HG02981 (cell line): ENCODE measurements around the gene ZNF629.
"Not testable (repeated sequence)": the region's sequence is repeated elsewhere in the genome, so short reads cannot be mapped to it uniquely, and the experiment has no call there.

ENCODE experiments used
- ATAC-seq: cut with Tn5 transposase; IDR thresholded peaks from one replicate; pipeline ENCODE4 v1.9.1; 2021; ENCODE audit warnings: mild to moderate bottlenecking, moderate library complexity; ENCODE audit not compliant: unreplicated experiment

ZNF629 gene

GRCh38 chr16:30786936-30787612 is at the start of gene ZNF629:
Gene ZNF629, minus strand, starts transcription at chr16:30787205. Its CDS starts 2,723 bp downstream, at chr16:30784482.
- ATAC-seq: no peak

- ATAC-seq: no peak
Observed at GRCh38 chr16:30834130-30834740, 47.2 kb upstream of the ZNF629 start.

GRCh38 chr16:30830072-30830417 is 43.0 kb upstream of the ZNF629 start:
- no peak for ATAC-seq

DNA sequence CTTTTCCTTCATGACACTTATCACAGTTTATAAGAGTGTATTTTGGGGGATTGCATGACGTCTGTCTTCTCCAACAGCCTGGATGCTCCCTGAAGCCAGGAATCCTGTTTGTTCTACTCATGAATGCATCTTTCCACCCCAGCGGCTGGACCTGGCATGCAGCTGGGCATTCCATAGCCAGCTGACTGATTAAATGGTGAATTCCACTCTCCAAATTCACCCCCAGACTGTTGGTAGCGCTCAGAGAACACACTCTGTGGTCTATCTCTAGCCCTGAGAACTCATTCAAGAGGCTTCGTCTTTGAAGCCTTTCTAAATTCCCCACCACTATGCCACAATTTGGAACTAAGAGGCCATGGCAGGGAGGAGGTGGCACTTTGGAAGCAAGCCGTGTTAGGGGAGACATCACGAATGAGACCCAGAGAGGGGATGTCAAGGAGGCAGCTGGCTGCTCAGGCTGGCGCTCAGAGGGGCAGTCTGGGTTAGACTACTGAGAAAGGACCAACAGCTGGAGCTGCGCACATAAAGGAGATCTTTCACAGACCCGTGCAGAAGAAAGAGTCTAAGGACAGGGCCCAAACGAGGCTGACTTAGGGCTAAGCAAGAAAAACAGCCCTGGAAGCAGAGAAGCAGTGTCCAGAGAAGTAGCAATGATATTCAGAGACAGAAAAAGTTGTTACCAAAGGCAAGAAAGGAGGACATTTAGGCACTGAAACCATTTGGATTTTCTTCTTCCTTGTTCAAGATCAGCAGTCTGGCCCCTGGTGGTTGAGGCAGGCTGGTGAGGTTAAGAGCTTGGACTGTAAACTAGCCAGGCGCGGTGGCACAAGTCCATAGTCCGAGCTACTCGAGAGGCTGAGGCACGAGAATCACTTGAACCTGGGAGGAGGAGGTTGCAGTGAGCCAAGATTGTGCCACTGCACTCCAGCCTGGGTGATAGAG is 42.4 kb upstream of the ZNF629 start:
- no peak for ATAC-seq

- ATAC-seq: no peak
Observed at GRCh38 chr16:30821891-30822290, 34.9 kb upstream of the ZNF629 start.

DNA sequence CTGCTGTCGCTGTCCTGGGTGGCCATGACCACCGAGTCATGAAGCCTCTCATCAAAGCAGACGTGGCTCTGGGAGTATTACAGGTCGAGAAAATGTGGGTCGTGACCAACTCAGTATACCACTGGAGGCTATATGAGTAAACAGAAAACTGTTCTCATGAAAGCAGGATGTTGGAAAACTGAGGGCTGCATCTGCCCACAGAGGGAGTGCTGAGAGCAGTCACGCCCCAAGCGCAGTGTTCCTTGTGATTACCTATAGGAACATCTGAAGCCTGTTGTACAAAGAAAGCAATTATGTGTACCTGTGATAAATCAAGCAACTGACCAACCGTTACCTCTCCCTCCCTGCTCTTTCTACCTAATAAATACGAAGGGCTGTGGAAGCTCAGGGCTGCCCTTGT is 34.4 kb upstream of the ZNF629 start:
- not testable (repeated sequence) for ATAC-seq

DNA sequence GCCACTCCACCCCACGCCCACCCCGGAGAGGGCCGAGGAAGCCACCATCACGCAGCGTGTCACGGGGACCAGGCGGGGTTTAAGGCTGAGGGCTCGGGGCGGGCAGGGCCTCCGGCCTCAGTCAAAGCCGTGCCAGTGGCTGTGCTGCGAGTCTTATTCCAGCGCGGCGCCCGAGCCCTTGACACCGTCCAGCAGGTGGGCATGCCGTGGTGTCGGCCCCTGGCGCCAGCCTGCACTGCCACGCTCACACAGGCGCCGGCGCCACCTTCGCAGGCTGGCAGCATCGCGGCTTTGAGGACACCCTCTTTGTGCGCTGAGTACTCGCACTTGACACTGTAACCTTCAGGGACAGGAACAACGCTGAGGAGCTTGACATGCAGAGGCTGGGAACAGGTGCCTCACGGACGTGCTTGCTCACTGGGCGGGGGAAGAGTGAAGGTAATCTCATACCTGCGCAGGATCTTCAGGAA is 34.0 kb upstream of the ZNF629 start:
- no peak for ATAC-seq

DNA sequence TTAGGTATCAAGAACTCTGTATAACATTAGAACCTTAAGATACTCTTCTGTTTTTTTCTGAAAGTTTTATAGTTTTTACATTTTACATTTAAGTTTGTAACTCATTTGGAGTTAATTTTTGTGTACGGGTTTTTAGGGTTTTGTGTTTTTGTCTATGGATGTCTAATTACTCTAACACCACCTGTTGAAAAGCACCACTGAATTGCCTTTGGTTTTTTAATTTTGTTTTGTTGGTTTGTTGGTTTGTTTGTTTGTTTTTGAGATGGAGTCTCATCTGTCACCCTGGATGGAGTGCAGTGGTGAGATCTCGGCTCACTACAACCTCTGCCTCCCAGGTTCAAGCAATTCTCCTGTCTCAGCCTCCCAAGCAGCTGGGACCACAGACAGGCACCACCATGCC is 29.8 kb upstream of the ZNF629 start:
- ATAC-seq: no peak

GRCh38 chr16:30813821-30814189 is 26.8 kb upstream of the ZNF629 start:
- ATAC-seq: no peak

DNA sequence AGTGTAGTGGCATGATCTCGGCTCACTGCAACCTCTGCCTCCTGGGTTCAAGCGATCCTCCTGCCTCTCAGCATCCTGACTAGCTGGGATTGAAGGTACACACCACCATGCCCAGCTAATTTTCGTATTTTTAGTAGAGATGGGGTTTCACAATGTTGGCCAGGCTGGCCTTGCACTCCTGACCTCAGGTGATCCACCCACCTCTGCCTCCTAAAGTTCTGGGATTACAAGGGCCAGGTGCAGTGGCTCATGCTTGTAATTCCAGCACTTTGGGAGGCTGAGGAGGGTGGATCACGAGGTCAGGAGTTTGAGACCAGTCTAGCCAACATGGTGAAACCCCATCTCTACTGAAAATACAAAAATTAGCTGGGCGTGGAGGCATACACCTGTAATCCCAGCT is 22.7 kb upstream of the ZNF629 start:
- not testable (repeated sequence) for ATAC-seq

DNA sequence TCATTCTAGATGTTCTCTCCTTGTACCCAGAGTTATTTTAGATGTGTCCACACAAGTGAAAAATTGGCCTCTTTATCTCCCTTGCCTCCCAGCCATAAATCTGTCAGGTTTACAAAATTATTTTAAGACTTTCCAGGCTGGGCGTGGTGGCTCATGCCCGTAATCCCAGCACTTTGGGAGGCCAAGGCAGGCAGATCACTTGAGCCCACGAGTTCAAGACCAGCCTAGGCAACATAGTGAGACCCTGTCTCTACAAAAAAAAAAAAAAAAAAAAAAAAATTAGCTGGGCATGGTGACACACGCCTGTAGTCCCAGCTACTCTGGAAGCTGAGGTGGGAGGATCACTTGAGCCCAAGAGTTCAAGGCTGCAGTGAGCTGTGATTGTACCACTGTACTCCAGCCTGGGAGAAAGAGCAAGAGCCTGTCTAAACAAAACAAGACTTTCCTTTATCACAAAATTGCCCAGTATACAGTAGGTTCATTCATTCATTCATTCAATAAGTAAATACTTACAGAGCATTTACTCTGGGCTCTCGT is 22.0 kb upstream of the ZNF629 start:
- not testable (repeated sequence) for ATAC-seq

GRCh38 chr16:30808146-30808545 is 21.1 kb upstream of the ZNF629 start:
- ATAC-seq: no peak

GRCh38 chr16:30805370-30806169 is 18.6 kb upstream of the ZNF629 start:
- ATAC-seq: peak; percentile 51

DNA sequence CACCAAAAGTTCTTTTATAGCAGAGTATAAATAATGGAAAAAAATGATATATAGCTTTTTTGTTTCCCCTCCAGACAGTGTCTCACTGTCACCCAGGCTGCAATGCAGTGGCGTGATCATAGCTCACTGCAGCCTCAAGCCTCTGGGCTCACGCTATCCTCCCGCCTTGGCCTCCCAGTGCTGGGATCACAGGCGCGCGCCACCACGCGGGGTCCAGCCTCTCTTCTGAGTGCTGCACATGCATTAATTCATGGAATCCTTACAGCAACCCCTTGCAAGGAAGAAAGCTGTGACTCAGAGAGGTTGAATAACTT is 18.0 kb upstream of the ZNF629 start:
- ATAC-seq: no peak

DNA sequence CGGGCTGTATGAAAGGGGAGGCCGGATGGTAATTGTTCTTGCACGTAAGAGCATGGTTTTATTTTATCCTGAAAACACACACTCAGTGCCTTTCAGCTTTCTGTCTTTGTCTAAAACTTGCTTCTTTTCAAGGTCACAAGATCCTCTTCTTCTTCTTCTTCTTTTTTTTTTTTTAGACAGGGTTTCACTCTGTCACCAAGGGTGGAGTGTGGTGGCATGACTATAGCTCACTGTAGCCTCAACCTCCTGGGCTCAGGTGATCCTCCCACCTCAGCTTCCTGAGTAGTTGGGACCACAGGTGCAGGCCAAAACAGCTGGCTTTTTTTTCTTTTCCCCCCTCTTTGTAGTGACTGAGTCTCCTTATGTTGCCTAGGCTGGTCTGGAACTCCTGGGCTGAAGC is 15.9 kb upstream of the ZNF629 start:
- ATAC-seq: no peak

GRCh38 chr16:30797670-30798309 is 10.8 kb upstream of the ZNF629 start:
- no peak for ATAC-seq

GRCh38 chr16:30794634-30795033 is 7.6 kb upstream of the ZNF629 start:
- no peak for ATAC-seq

DNA sequence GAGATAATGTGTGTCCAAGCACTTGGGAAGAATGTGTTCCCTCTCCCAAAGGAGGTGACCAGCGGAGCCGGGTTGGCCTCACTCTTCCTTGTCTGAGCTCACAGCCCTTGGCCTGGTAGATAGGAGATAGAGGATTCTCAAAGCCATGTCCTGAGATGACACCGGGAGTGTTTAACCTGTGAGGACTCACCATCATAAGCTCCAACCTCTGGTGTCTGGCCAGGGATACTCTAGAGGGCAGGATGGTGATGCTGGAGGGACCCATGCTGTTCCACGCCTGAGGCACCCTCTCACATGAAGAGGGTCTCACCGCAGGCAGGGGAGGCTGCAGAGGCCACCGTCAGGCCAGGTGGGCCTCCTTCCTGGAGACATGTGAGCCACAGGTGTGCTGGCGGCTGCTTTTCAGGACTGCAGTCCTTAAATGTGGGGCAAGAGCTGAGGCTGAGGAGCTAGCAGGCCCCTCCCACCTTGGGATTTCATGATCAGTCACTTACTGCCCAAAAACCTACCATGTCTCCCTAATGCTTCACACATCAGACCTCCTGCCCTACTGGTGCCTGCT is 6.6 kb upstream of the ZNF629 start:
- no peak for ATAC-seq

- ATAC-seq: no peak
Observed at GRCh38 chr16:30787613-30788378, 791 bp upstream of the ZNF629 start.
